HG03175 (cell line): ENCODE data around the gene TBX22.
"Not testable (repeated sequence)": the region's sequence is repeated elsewhere in the genome, so short reads cannot be mapped to it uniquely, and the experiment has no call there.

Experiments used
- ATAC-seq: cut with Tn5 transposase; IDR thresholded peaks from one replicate; pipeline ENCODE4 v1.9.1; 2021; ENCODE audit warnings: mild to moderate bottlenecking, moderate library complexity; ENCODE audit not compliant: unreplicated experiment

The TBX22 gene

DNA sequence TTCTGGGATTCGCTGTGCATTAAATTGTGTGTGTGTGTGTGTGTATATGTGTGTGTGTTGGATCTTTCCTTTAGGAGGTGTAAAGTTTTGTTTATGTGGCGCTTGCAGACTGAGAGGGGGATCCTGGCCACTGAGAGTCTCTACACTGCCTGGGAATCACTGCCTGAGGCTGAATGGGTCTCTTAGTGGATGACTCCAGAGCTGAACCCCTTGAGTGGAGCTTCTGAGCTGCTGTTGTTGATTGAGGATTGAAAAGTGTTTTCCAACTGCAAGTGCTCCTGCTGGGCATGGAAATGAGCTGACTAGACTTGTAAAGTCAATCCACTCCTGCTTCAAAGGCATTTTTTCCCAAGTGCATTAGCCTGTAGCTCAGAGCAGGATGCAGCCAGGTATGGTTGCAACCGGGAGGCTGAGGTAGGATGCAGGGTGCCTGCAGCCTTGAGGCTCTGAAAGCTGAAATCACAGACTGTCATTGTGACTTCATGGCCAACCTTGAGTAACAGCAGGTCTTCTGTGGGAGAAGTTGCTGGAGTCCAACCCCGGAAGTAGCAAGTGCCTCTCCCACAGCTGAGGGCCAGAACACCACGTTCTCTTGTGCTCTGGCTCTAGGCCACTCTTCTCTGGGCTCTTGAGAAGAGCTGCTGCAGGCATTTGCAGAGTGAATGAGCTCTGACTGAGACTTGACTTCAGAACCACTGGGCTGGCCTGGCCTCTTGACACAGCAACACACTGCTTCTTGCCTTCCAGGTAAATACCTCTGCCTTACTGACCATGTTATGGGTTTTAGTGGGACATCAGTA is at the start of gene TBX22:
TBX22 (plus strand) TSS at position 613 of the 800 bp plus-strand sequence. CDS start 7,517 bp downstream, outside the sequence.
- no peak for ATAC-seq

- no peak for ATAC-seq
These were observed 38.9 kb upstream of the TBX22 start for GRCh38 chrX:79975605-79976004.

GRCh38 chrX:80004458-80004857 is 10.1 kb upstream of the TBX22 start:
- no peak for ATAC-seq

GRCh38 chrX:80011522-80011921 is 3.0 kb upstream of the TBX22 start:
- ATAC-seq, result no peak

DNA sequence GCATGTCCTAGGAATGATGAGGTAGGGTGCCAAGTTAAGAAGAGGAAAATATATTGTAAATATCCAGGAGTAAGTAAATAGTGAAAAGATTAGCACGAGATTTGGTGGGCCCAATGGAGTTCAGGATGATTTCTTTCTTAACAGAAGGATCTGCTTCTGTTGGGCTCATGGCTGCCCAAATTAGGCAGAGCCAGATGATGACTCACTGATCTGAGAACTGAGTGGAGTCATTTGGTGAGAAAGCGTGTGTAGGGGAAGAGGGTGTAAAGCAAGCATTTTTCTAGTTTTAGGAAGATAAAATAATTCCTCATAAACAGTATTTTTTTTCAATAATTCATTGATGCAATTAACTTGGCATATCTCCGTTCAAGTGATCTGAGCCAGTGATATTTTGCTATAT is 1.6 kb downstream of the TBX22 start:
- no peak for ATAC-seq

GRCh38 chrX:80021621-80022020 is 7.1 kb downstream of the TBX22 start:
- ATAC-seq, result no peak

GRCh38 chrX:80022363-80023031 is 7.9 kb downstream of the TBX22 start:
- no peak for ATAC-seq

DNA sequence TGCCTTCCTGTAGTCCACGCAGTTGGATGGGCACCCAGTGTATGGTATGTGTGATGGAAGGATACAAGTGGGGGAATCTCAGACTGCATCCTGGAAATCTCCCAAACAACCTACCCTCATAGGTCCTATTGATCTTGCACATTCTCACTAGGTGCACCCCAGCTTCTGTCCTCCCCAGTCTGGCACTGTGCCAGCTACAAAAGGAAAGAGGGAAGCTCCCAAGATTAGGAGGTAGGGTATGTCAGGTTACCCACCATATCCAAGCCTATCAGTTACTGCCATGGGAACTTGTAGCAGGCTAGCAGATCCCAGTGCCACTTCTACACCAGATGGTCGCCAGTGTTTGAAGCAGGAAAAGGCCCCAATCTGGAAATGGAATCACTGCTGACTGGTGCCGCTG is 11.6 kb downstream of the TBX22 start:
- no peak for ATAC-seq

DNA sequence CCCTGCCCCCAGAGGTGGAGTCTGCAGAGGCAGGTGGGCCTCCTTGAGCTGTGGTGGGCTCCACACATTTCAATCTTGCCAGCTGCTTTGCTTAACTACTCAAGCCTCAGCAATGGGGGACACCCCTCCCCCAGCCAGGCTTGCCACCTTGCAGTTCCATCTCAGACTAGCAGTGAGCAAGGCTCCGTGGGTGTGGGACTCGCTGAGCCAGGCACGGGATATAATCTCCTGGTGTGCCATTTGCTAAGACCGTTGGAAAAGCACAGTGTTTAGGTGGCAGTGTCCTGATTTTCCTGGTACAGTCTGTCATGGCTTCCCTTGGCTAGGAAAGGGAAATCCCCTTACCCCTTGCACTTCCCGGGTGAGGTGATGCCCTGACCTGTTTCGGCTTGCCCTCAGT is 51.6 kb downstream of the TBX22 start:
- ATAC-seq, result not testable (repeated sequence)

GRCh38 chrX:80075625-80076024 is 61.1 kb downstream of the TBX22 start:
- ATAC-seq, result not testable (repeated sequence)
